GM12878 (cell line): ENCODE measurements around the gene RPL35A. TPM values are rescaled to one million over a fixed set of nuclear protein-coding genes. Genes with fewer than 3 reads are reported as not detected.
"Not testable (repeated sequence)": the region's sequence is repeated elsewhere in the genome, so short reads cannot be mapped to it uniquely, and the experiment has no call there.

Experiments used
- ATAC-seq: fragments of 200-7000 bp; cut with Tn5 transposase; 3 replicates; pipeline ENCODE4 v1.9.1; 2020; ENCODE audit warnings: mild to moderate bottlenecking, moderate library complexity
- BruUV-seq: library from RNA; stranded (reverse); fragments of 400-500 nt; replicated peaks from 2 replicates; lab custom pipeline; 2021; lab: Mats Ljungman, UMichigan
- CTCF ChIA-PET: fragments of 300-600 bp; sonication (Branson Sonifier 250); formaldehyde crosslinking; extraction: SDS; loops from one replicate; lab custom pipeline; 2021; ENCODE audit warnings: inconsistent platforms; lab: Yijun Ruan, JAX
- POLR2A ChIA-PET: fragments of 350-600 bp; formaldehyde crosslinking; extraction: SDS; loops from one replicate; lab custom pipeline; 2021; ENCODE audit warnings: inconsistent platforms; lab: Charles Lee
- RAD21 ChIA-PET: fragments of 300-600 bp; sonication (Branson Sonifier 250); formaldehyde crosslinking; loops from one replicate; lab custom pipeline; 2023; ENCODE audit warnings: antibody characterized with exemption; ENCODE audit not compliant: unreplicated experiment; lab: Charles Lee
- SMC1A ChIA-PET: fragments of 300-600 bp; sonication (Branson Sonifier 250); formaldehyde crosslinking; loops from one replicate; lab custom pipeline; 2023; ENCODE audit not compliant: unreplicated experiment, uncharacterized antibody; lab: Charles Lee
- DNase-seq: peaks from one replicate; pipeline ENCODE4 v3.0.0-alpha.2; 2011; ENCODE audit warnings: low read depth, low spot score
- FAIRE-seq: peaks from 3 replicates; lab custom pipeline; 2011; peaks lifted over from hg19 to GRCh38; lab: Jason Lieb, UNC
- H2AFZ ChIP-seq: 2 replicates; pipeline ENCODE4 v1.6.0; 2011; ENCODE audit warnings: low read depth, low read length, control low read depth; ENCODE audit not compliant: control insufficient read depth
- H3K27ac ChIP-seq: 2 replicates; pipeline ENCODE4 v1.5.1; 2011; ENCODE audit warnings: control low read depth; ENCODE audit not compliant: control insufficient read depth, insufficient read depth
- H3K27me3 ChIP-seq, 2 experiments: replicated peaks in 1 of 2; 2 replicates each; pipeline versions ENCODE4 v1.6.0 to v1.6.1; 2011; ENCODE audit warnings: low read length in 1 of 2; ENCODE audit not compliant: control insufficient read depth in 2 of 2, insufficient read depth in 2 of 2
- H3K36me3 ChIP-seq, 2 experiments: 2 replicates each; pipeline ENCODE4 v1.5.1; 2011; ENCODE audit warnings: low read length in 1 of 2; ENCODE audit not compliant: control insufficient read depth in 2 of 2, insufficient read depth in 2 of 2
- H3K4me1 ChIP-seq: 2 replicates; pipeline ENCODE4 v1.6.1; 2011; ENCODE audit warnings: mild to moderate bottlenecking, low read length, moderate library complexity, mixed read lengths; ENCODE audit not compliant: control insufficient read depth, insufficient read depth
- H3K4me2 ChIP-seq: 2 replicates; pipeline ENCODE4 v1.6.0; 2011; ENCODE audit warnings: control low read depth; ENCODE audit not compliant: control insufficient read depth, insufficient read depth
- H3K4me3 ChIP-seq: fragments of 200-600 bp; sonication (generic); 2 replicates; pipeline ENCODE4 v1.5.1; 2016
- H3K79me2 ChIP-seq: 2 replicates; pipeline ENCODE4 v1.6.0; 2011; ENCODE audit warnings: low read length; ENCODE audit not compliant: control insufficient read depth, insufficient read depth
- H3K9ac ChIP-seq: 2 replicates; pipeline ENCODE4 v1.8.0; 2011; ENCODE audit warnings: low read length, control low read depth, mixed read lengths; ENCODE audit not compliant: control insufficient read depth, insufficient read depth
- H3K9me3 ChIP-seq: replicated peaks from 3 replicates; pipeline ENCODE4 v1.5.1; 2011; ENCODE audit warnings: mild to moderate bottlenecking, low read length; ENCODE audit not compliant: control insufficient read depth, insufficient read depth
- H4K20me1 ChIP-seq: 2 replicates; pipeline ENCODE4 v1.6.0; 2011; ENCODE audit not compliant: control insufficient read depth, insufficient read depth
- BCLAF1 ChIP-seq: fragments of 450-650 bp; IDR thresholded peaks from 2 replicates; pipeline ENCODE4 v1.6.1; 2017; ENCODE audit warnings: antibody characterized with exemption, mild to moderate bottlenecking, moderate library complexity
- CBX5 ChIP-seq: sonication (generic); IDR thresholded peaks from 2 replicates; pipeline ENCODE4 v1.6.1; 2016; ENCODE audit warnings: low read depth, moderate library complexity, mild to moderate bottlenecking, inconsistent platforms
- FOXM1 ChIP-seq: IDR thresholded peaks from 2 replicates; pipeline ENCODE4 v1.6.1; 2012; ENCODE audit warnings: low read depth, mild to moderate bottlenecking, inconsistent platforms, low read length, moderate library complexity
- RB1 ChIP-seq: fragments of 450-650 bp; formaldehyde crosslinking; IDR thresholded peaks from 2 replicates; pipeline ENCODE4 v1.6.1; 2017; ENCODE audit warnings: mild to moderate bottlenecking, borderline replicate concordance
- YY1 ChIP-seq: IDR thresholded peaks from 2 replicates; pipeline ENCODE4 v1.6.1; 2011; ENCODE audit warnings: low read depth, mild to moderate bottlenecking, low read length
- ZBED1 ChIP-seq: IDR thresholded peaks from 2 replicates; pipeline ENCODE4 v1.6.1; 2016; ENCODE audit warnings: borderline replicate concordance
- WGBS: methylation state at CpG from one replicate; pipeline ENCODE4 v1.1.6; 2016; ENCODE audit warnings: low lambda C conversion rate; ENCODE audit not compliant: insufficient replicate concordance, insufficient coverage; ENCODE audit errors: missing lambda C conversion rate; 5-methylcytosine and 5-hydroxymethylcytosine counted together
- in situ Hi-C: fragments of 300-500 bp; cut with MboI; formaldehyde crosslinking; loops from 9 replicates; pipeline ENCODE4 v1.14.3; 2018; ENCODE audit warnings: mixed read lengths
- intact Hi-C: fragments of 100-400 bp; cut with micrococcal nuclease; formaldehyde crosslinking; loops from one replicate; pipeline ENCODE4 v1.14.2; 2022; ENCODE audit not compliant: unreplicated experiment
- polyA plus RNA-seq, 11 experiments: library from polyadenylated mRNA; depleted of rRNA in 4 of 11; unstranded in 6 of 11; stranded (reverse) in 5 of 11; fragments of >200 nt; fragmentation: Nextera tagmentation in 4 of 11; fragmentation: Illumina TruSeq in 1 of 11; extraction: Ambion mirVana in 4 of 11; extraction: Trizol in 1 of 11; gene quantifications; 1 replicate in 1 of 11; 2 replicates in 10 of 11; pipeline versions ENCODE4 v1.2.1 to v1.2.3, GENCODE V29; 2011 to 2016; ENCODE audit warnings: inconsistent platforms in 2 of 11, missing spikeins in 2 of 11, low read depth in 1 of 11
- total RNA-seq, 4 experiments: library from RNA; depleted of rRNA in 3 of 4; stranded (reverse); fragments of >200 nt in 3 of 4; fragmentation: Illumina TruSeq in 1 of 4; extraction: Trizol in 1 of 4; gene quantifications; 2 replicates each; pipeline versions ENCODE4 v1.2.1 to v1.2.3, GENCODE V29; 2013 to 2021
- TF ChIP-seq, protein P1 (sequence below): fragments of 450-650 bp; IDR thresholded peaks from 2 replicates; pipeline ENCODE4 v1.6.1; 2016; ENCODE audit warnings: mild to moderate bottlenecking

RPL35A gene
- total and polyA plus RNA-seq, 10 of the 15 experiments (the other 5 are each of a cell fraction or from before 2014, with no cell fraction given) = 774 to 3,144 (median 1,843) TPM

- TF ChIP-seq, protein P1, sequence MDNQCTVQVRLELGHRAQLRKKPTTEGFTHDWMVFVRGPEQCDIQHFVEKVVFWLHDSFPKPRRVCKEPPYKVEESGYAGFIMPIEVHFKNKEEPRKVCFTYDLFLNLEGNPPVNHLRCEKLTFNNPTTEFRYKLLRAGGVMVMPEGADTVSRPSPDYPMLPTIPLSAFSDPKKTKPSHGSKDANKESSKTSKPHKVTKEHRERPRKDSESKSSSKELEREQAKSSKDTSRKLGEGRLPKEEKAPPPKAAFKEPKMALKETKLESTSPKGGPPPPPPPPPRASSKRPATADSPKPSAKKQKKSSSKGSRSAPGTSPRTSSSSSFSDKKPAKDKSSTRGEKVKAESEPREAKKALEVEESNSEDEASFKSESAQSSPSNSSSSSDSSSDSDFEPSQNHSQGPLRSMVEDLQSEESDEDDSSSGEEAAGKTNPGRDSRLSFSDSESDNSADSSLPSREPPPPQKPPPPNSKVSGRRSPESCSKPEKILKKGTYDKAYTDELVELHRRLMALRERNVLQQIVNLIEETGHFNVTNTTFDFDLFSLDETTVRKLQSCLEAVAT = no peak
- TF ChIP-seq ZBED1 (no peak), CBX5 (no peak), RB1 (no peak), YY1 (no peak), FOXM1 (no peak), BCLAF1 (no peak)
- TF ChIP-seq, all 136 proteins: peak for 0
Measured at GRCh38 chr3:197907196-197907595, 42.8 kb upstream of the RPL35A start (continued).

DNA sequence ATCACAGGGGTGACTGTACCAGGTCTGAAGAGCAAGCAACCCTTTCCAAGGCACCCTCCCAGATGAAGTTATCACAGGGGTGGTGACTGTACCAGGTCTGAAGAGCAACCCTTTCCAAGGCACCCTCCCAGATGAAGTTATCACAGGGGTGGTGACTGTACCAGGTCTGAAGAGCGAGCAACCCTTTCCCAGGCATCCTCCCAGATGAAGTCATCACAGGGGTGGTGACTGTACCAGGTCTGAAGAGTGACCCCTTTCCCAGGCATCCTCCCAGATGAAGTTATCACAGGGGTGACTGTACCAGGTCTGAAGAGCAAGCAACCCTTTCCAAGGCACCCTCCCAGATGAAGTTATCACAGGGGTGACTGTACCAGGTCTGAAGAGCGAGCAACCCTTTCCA is 41.4 kb upstream of the RPL35A start:
- FAIRE-seq, H3K4me1 ChIP-seq, H3K4me3 ChIP-seq, H3K79me2 ChIP-seq, H3K4me2 ChIP-seq, ATAC-seq, BruUV-seq, H2AFZ ChIP-seq, in situ Hi-C loops, H4K20me1 ChIP-seq, POLR2A ChIA-PET, H3K27ac ChIP-seq, H3K9ac ChIP-seq, H3K36me3 ChIP-seq, H3K27me3 ChIP-seq, DNase-seq, RAD21 ChIA-PET, H3K9me3 ChIP-seq: not testable (repeated sequence)
- ChIA-PET CTCF (interaction anchor here (0.9 kb wide), 1 partner anchor 12 kb away, joined by 3 read pairs; no protein-coding TSS in a partner anchor), SMC1A (interaction anchor here (1.0 kb wide), 1 partner anchor 28 kb away, joined by 3 read pairs; no protein-coding TSS in a partner anchor)
- intact Hi-C loops = loop anchor here (5.0 kb wide), 1 partner anchor 149 kb away; no protein-coding TSS in a partner anchor
- WGBS = 89% methylated on average over 2 of the region's 2 CpGs
